Activated naive CD8-positive, alpha-beta T cell treated with anti-CD3 and anti-CD28 coated beads for 36 hours (primary cell): ENCODE data around the gene WDR73. TPM values are rescaled to one million over a fixed set of nuclear protein-coding genes. Genes with fewer than 3 reads are reported as not detected.
A peak's percentile ranks its signal among the peaks of the same experiment; 100 is the strongest.
"Not testable (repeated sequence)": the region's sequence is repeated elsewhere in the genome, so short reads cannot be mapped to it uniquely, and the experiment has no call there.

ENCODE experiments used
- DNase-seq: peaks from one replicate; pipeline ENCODE4 v3.0.0; 2021
- H3K27ac Mint-ChIP-seq: one replicate; pipeline ENCODE4 v1.8.0; 2022; ENCODE audit warnings: mild to moderate bottlenecking, moderate library complexity, mixed read lengths
- H3K27me3 Mint-ChIP-seq: one replicate; pipeline ENCODE4 v1.8.0; 2022; ENCODE audit warnings: mild to moderate bottlenecking, mixed read lengths
- H3K36me3 Mint-ChIP-seq: one replicate; pipeline ENCODE4 v1.8.0; 2021; ENCODE audit warnings: mild to moderate bottlenecking, mixed read lengths
- H3K4me1 Mint-ChIP-seq: one replicate; pipeline ENCODE4 v1.8.0; 2021; ENCODE audit warnings: mixed read lengths
- H3K4me3 Mint-ChIP-seq: one replicate; pipeline ENCODE4 v1.8.0; 2022; ENCODE audit warnings: mild to moderate bottlenecking, moderate library complexity, mixed read lengths
- H3K9me3 Mint-ChIP-seq: one replicate; pipeline ENCODE4 v1.8.0; 2022; ENCODE audit warnings: mixed read lengths
- total RNA-seq, 2 experiments: library from RNA; stranded (reverse); gene quantifications; one replicate each; pipeline ENCODE4 v1.2.3, GENCODE V29; 2021

Gene WDR73
- total RNA-seq, 2 experiments from 2014 or later = 22.1 to 26.3 TPM

DNA sequence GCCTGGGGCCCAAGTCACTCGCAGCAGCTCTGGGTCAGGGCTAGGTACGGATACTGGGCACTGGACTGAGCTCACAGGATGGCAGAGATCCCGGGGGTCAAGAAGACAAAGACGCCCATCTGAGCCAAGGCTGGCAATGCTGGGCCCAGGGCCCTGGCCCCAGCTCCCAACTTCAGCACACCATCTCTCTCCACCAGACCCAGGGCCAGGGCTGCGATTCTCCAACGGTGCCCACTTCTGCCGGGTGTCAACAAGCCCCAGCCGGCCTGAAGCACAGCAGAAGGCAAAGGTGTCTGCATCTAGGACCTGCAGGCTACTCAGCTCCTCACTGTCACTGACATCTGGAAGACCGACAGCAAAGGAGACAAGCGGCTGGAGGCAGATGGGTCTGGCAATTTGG lies 8.6 kb downstream of the WDR73 start:
- peaks cover 14% of the 10 kb centered on the region for H3K4me1 Mint-ChIP-seq
- peak overlapping the region; percentile 17 for H3K27ac Mint-ChIP-seq
- no peak for DNase-seq
- peaks cover 27% of the 10 kb centered on the region for H3K36me3 Mint-ChIP-seq
- no peaks in the 10 kb centered on the region for H3K27me3 Mint-ChIP-seq
- no peaks in the 10 kb centered on the region for H3K9me3 Mint-ChIP-seq
- H3K4me3 Mint-ChIP-seq = no peak overlapping the region

DNA sequence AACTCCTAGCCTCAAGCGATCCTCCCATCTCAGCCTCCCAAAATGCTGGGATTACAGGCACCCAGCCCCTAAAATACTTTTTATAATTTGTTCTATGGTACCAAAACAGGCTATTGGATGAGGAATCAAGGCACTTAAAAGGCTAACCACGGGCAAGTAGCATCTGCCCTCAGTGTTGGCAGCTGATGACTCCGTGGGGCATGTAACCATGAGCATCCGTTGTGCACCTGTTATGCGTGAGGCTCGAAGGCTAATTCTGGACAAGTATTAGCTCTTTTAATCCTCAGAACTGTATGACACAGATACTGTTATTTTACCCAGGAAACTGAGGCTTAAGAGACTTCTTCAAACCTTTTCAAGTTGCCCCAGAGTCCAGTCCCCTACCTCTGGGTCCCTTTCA lies 10.2 kb downstream of the WDR73 start:
- Mint-ChIP-seq H3K4me3 (no peak overlapping the region), H3K27ac (no peak overlapping the region), H3K36me3 (peaks cover 35% of the 10 kb centered on the region), H3K4me1 (peaks cover 19% of the 10 kb centered on the region), H3K27me3 (no peaks in the 10 kb centered on the region), H3K9me3 (no peaks in the 10 kb centered on the region)
- DNase-seq = no peak

DNA sequence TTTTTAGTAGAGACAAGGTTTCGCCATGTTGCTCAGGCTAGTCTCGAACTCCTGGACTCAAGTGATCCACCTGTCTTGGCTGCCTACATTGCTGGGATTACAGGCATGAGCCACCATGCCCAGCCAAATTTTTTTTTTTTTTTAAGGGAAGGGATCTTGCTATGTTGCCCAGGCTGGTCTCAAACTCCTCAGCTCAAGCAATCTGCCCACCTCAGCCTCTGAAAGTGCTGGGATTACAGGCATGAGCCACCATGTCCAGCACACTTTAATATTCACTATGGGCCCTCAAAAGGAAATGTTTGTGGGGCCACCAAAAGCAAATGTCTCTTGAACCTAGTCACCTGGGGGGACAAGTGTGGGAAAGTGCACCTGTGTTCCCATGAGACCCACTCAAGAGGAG lies 11.4 kb downstream of the WDR73 start:
- peaks cover 38% of the 10 kb centered on the region for H3K36me3 Mint-ChIP-seq
- not testable (repeated sequence) for DNase-seq, H3K9me3 Mint-ChIP-seq, H3K27ac Mint-ChIP-seq, H3K27me3 Mint-ChIP-seq, H3K4me3 Mint-ChIP-seq
- H3K4me1 Mint-ChIP-seq = peaks cover 22% of the 10 kb centered on the region

DNA sequence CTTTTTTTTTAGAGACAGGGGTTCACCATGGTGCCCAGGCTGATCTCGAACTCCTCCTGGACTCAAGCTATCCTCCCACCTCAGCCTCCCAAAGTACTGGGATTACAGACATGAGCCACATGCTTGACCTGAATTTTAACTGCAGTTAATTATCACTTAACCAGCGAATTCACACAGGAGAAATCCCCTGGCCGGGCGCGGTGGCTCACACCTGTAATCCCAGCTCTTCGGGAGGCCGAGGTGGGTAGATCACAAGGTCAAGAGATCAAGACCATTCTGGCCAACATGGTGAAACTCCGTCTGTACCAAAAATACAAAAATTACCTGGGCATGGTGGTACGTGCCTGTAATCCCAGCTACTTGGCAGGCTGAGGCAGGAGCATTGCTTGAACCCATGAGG lies 12.2 kb downstream of the WDR73 start:
- H3K4me3 Mint-ChIP-seq, H3K27ac Mint-ChIP-seq: not testable (repeated sequence)

DNA sequence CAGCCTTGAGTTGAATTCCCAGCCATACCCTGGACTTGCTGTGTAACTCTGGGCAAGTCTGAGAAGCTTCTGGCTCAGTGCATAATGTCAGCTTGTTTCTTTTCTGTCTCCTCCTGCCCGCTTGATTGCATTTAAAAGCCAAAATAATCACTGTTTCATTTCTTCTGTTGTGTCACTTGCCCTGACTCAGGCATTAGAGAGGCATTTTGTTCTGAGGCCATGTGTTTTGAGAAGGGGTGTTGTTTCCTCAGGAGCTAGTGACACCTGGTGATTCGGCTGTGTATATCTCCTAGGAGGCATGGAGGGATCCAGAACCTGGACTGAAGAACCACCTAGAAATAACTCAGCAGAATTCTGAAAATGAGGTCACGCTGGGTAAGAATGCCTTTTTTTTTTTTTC lies 16.0 kb downstream of the WDR73 start:
- no peak overlapping the region for H3K4me3 Mint-ChIP-seq
- peaks cover 34% of the 10 kb centered on the region for H3K4me1 Mint-ChIP-seq
- no peak for DNase-seq
- peak overlapping the region; percentile 26 for H3K27ac Mint-ChIP-seq
- H3K36me3 Mint-ChIP-seq = peaks cover 54% of the 10 kb centered on the region
- H3K9me3 Mint-ChIP-seq = no peaks in the 10 kb centered on the region
- no peaks in the 10 kb centered on the region for H3K27me3 Mint-ChIP-seq

More for the DNA sequence above, 12.2 kb downstream of the WDR73 start:
- Mint-ChIP-seq H3K36me3 (peaks cover 37% of the 10 kb centered on the region), H3K4me1 (peaks cover 20% of the 10 kb centered on the region)
- not testable (repeated sequence) for DNase-seq, H3K9me3 Mint-ChIP-seq, H3K27me3 Mint-ChIP-seq

DNA sequence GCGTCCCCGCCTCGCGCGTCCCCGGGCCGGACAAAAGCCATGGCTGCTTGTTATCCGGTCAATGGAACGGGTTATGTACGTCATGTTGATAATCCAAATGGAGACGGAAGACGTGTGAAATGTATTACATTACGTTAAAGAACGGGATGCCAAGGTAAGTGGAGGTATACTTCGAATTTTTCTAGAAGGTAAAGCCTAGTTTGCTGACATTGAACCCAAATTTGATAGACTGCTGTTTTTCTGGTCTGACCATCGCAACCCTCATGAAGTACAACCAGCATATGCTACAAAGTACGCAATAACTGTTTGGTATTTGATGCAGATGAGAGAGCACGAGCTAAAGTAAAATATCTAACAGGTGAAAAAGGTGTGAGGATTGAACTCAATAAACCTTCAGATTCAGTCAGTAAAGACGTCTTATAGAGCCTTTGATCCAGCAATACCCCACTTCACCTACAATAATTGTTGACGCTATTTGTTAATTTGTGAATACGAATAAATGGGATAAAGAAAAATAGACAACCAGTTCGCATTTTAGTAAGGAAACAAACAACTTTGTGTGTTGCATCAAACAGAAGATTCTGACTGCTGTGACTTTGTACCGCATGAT lies 19.8 kb downstream of the WDR73 start:
- no peak for DNase-seq
- Mint-ChIP-seq H3K9me3 (no peaks in the 10 kb centered on the region), H3K4me1 (peaks cover 35% of the 10 kb centered on the region), H3K27ac (peak overlapping the region; percentile 77), H3K36me3 (peaks cover 36% of the 10 kb centered on the region), H3K4me3 (peak overlapping the region; percentile 85), H3K27me3 (no peaks in the 10 kb centered on the region)

DNA sequence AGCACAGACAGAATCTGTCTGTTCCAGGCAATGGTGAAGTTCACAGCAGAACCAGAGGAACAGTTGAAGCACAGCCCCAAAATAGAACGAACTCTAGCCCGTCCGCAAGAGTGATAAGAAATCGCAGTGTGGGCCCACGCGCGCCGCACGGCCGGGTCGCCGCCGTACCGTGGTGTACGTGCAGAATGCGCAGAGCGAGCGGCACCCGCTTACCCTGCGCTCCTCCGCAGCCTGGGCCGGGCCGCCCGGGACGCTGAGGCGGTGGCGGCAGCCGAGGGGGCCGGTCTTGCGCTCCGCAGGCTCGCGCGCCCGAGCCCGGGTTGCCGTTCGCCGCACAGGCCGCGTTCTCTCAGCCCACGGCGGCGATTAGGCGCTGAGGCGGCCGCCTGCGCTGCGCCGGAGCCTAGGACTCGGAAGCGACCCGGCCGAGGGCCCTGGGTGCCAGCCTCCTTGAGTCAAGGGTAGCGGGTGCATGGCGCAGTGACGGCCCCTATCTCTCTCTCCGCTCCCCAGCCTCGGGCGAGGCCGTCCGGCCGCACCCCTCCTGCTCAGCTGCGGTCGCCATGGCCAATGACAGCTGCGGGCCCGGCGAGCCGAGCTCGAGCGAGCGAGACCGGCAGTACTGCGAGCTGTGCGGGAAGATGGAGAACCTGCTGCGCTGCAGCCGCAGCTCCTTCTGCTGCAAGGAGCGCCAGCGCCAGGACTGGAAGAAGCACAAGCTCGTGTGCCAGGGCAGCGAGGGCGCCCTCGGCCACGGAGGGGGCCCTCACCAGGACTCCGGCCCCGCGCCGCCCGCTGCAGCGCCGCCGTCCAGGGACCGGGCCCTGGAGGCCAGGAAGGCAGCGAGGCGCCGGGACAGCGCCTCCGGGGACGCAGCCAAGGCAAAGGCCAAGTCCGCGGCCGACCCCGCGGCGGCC lies 20.5 kb downstream of the WDR73 start:
- Mint-ChIP-seq H3K27ac (peak overlapping the region; percentile 91), H3K36me3 (peaks cover 35% of the 10 kb centered on the region), H3K9me3 (no peaks in the 10 kb centered on the region), H3K27me3 (no peaks in the 10 kb centered on the region), H3K4me3 (peak overlapping the region; percentile 98), H3K4me1 (peaks cover 35% of the 10 kb centered on the region)
- peak; percentile 77 for DNase-seq

DNA sequence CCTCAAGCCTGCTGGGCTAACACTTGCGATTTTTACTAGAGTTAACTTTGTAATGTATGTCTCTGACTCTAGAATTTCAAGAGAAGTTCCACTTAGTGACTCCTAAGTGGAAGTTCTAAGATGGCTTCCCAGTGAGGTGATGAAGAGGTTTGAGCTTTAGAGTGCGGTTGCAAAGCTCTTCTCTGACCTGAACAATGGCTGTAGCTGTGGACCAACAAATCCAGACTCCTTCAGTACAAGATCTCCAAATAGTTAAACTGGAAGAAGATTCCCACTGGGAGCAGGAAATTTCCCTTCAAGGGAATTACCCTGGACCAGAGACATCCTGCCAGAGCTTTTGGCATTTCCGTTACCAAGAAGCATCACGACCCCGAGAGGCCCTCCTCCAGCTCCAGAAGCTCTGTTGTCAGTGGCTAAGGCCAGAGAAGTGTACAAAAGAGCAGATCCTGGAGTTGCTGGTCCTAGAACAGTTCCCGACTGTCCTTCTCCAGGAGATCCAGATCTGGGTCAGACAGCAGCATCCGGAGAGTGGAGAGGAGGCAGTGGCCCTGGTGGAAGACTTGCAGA lies 22.3 kb downstream of the WDR73 start:
- peak; percentile 21 for DNase-seq
- Mint-ChIP-seq H3K36me3 (peaks cover 26% of the 10 kb centered on the region), H3K4me1 (peaks cover 26% of the 10 kb centered on the region), H3K27me3 (no peaks in the 10 kb centered on the region), H3K4me3 (peak overlapping the region; percentile 98), H3K9me3 (no peaks in the 10 kb centered on the region), H3K27ac (peak overlapping the region; percentile 96)

DNA sequence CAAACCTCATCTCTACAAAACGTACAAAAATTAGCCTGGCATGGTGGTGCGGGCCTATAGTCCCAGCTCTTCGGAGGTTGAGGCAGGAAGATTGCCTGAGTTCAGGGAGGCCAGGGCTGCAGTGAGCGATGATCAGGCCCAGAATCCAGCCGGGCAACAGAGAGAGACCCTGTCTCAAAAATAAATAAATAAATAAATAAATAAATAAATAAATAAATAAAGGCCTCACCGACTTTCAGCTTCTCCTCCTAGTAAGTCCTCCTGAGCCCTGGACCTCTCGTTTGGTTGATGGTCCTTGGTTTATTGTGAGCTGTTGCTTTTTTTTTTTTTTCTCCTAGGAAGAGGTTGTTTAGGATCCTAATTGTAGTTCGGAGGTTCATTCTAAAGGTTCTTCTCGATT lies 25.1 kb downstream of the WDR73 start:
- no peaks in the 10 kb centered on the region for H3K9me3 Mint-ChIP-seq
- H3K36me3 Mint-ChIP-seq = peaks cover 14% of the 10 kb centered on the region
- DNase-seq = no peak
- H3K4me1 Mint-ChIP-seq = peaks cover 13% of the 10 kb centered on the region
- H3K27ac Mint-ChIP-seq = no peak overlapping the region
- no peak overlapping the region for H3K4me3 Mint-ChIP-seq
- H3K27me3 Mint-ChIP-seq = no peaks in the 10 kb centered on the region

DNA sequence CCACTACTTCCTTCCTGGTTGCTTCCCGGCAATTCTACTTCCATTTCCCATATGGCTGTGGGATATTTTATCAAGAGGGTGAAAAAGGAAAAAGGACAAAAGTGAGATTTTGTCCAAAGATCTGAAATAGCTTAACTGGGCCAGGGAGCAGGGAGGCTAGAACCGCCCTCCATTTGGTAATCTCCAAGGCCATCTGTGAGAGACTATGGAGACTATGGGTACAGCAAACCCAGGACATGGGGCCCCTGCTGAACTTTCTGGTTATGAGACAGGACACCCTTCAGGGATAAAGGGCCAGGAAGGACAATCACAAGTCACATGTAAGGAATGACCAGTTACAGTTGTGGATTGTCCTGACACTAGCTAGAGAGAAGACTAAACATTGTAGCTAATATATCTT lies 29.0 kb downstream of the WDR73 start:
- Mint-ChIP-seq H3K36me3 (peaks cover 43% of the 10 kb centered on the region), H3K4me3 (no peak overlapping the region), H3K27me3 (no peaks in the 10 kb centered on the region), H3K4me1 (peaks cover 5% of the 10 kb centered on the region), H3K9me3 (peaks cover 22% of the 10 kb centered on the region), H3K27ac (no peak overlapping the region)
- no peak for DNase-seq

DNA sequence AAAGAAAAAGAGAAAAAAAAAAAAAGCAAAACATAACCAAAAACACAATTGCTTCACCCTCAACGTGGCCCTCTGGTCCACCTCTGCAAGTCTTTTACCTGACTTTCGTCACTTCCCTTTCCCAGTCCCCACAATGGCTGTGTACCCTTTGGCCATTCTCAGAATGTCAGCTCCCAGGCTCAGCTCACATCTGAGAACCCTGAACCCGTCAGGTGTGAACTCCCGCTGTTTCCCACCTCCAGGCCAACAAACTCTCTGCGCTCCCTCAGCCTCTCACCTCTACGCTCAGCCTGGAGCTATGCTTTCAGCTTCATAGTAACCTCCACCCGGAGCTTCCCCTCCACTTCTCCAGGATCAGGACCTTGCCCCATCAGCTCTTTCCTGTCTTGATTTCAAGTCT lies 29.7 kb downstream of the WDR73 start:
- Mint-ChIP-seq H3K27ac (no peak overlapping the region), H3K36me3 (peaks cover 49% of the 10 kb centered on the region), H3K4me1 (peaks cover 3% of the 10 kb centered on the region), H3K9me3 (peaks cover 28% of the 10 kb centered on the region), H3K27me3 (no peaks in the 10 kb centered on the region), H3K4me3 (no peak overlapping the region)
- no peak for DNase-seq

DNA sequence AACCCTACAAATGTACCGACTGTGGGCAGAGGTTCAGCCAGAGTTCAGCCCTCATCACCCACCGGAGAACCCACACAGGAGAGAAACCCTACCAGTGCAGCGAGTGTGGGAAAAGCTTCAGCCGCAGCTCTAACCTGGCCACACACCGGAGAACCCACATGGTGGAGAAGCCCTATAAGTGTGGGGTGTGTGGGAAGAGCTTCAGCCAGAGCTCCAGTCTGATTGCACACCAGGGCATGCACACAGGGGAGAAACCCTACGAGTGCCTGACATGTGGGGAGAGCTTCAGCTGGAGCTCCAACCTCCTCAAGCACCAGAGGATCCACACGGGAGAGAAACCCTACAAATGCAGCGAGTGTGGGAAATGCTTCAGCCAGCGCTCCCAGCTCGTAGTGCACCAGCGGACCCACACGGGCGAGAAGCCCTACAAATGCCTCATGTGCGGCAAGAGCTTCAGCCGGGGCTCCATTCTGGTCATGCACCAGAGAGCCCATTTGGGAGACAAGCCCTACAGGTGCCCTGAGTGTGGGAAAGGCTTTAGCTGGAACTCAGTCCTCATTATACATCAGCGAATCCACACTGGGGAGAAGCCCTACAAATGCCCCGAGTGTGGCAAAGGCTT lies 32.6 kb downstream of the WDR73 start:
- Mint-ChIP-seq H3K27me3 (no peaks in the 10 kb centered on the region), H3K4me3 (no peak overlapping the region), H3K4me1 (peaks cover 4% of the 10 kb centered on the region), H3K36me3 (peaks cover 50% of the 10 kb centered on the region), H3K9me3 (peaks cover 29% of the 10 kb centered on the region), H3K27ac (no peak overlapping the region)
- DNase-seq = no peak

DNA sequence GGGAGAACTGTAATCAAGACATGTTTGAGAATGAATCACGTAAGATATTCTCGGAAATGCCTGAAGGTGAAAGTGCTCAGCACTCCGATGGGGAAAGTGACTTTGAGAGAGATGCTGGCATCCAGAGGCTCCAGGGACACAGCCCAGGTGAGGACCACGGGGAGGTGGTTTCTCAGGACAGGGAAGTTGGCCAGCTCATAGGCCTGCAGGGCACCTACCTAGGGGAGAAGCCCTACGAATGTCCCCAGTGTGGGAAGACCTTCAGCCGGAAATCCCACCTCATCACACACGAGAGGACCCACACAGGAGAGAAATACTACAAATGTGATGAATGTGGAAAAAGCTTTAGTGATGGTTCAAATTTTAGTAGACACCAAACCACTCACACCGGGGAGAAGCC lies 33.5 kb downstream of the WDR73 start:
- Mint-ChIP-seq H3K4me3 (no peak overlapping the region), H3K27ac (no peak overlapping the region), H3K4me1 (peaks cover 6% of the 10 kb centered on the region), H3K27me3 (no peaks in the 10 kb centered on the region), H3K9me3 (peaks cover 29% of the 10 kb centered on the region), H3K36me3 (peaks cover 50% of the 10 kb centered on the region)
- DNase-seq = no peak

DNA sequence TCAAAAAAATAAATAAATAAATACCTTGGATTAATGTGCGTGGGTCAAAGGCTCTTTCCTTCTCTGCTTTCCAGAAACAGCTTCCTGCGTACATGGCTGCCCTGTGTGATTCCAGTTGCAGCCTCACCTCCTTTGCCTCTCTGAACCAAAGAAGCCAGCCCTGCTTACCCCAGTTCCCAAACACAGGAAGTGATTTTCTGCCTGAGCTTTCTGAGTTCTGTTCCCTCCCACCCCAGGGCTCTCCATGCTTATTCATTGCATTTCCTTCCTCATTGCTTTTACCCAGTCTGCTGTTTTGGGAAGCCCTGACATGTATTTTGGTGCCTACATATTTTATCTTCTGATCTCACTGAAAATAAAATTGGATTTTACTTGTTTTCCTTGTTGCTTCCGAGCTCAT lies 37.8 kb downstream of the WDR73 start:
- H3K4me1 Mint-ChIP-seq = peaks cover 9% of the 10 kb centered on the region
- no peak overlapping the region for H3K27ac Mint-ChIP-seq
- DNase-seq = no peak
- H3K4me3 Mint-ChIP-seq = no peak overlapping the region
- H3K27me3 Mint-ChIP-seq = no peaks in the 10 kb centered on the region
- peaks cover 21% of the 10 kb centered on the region for H3K36me3 Mint-ChIP-seq
- H3K9me3 Mint-ChIP-seq = peaks cover 18% of the 10 kb centered on the region

DNA sequence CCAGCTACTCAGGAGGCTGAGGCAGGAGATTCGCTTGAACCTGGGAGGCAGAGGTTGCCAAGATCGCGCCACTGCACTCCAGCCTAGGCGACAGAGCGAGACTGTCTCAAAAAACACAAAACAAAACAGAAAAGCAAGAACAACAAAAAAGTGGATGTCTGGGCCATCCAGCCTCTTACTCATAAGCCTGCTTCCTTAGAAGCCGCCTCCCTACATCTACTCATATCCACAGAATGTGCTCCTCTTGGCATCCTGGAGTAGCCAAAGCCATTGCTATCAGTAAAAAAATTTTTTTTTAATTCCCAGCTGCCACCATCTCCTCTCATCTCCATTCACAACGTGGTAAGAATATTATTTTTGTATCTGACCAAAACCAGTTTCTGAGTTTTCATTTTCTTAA lies 42.5 kb downstream of the WDR73 start:
- no peaks in the 10 kb centered on the region for H3K27me3 Mint-ChIP-seq
- H3K4me1 Mint-ChIP-seq = peaks cover 16% of the 10 kb centered on the region
- no peak overlapping the region for H3K27ac Mint-ChIP-seq
- H3K9me3 Mint-ChIP-seq = no peaks in the 10 kb centered on the region
- no peak overlapping the region for H3K4me3 Mint-ChIP-seq
- H3K36me3 Mint-ChIP-seq = peaks cover 10% of the 10 kb centered on the region
- DNase-seq = no peak
